Measurements from ENCODE around the gene TSPAN9. TPM values are rescaled to one million over a fixed set of nuclear protein-coding genes. Genes with fewer than 3 reads are reported as not detected.

The TSPAN9 gene
- total RNA-seq, 1 donor from 2014 or later = 109 TPM

- no peak overlapping the region for H3K4me3 ChIP-seq
- no peak for TF ChIP-seq CTCF (IDR thresholded peaks at IDR 0.05)
- no peaks in the 10 kb centered on the region for H3K9me3 ChIP-seq
- no peaks in the 10 kb centered on the region for H3K36me3 ChIP-seq
- intact Hi-C loops (cut with DNase I) = loop anchor here (5.0 kb wide), 1 partner anchor 139 kb away; the partner anchor contains the start of gene TSPAN9
- H3K4me1 ChIP-seq = peaks cover 17 to 31% of the 10 kb centered on the region in 2 donors
- H3K27me3 ChIP-seq = no peaks in the 10 kb centered on the region
- peak overlapping the region; percentile 90 to 95 for H3K27ac ChIP-seq
- DNase-seq (ENCODE audit: low spot score in 2 of 2) = no peak
Measured at GRCh38 chr12:3216097-3216496, 138.9 kb downstream of the TSPAN9 start.

- no peak for TF ChIP-seq CTCF (IDR thresholded peaks at IDR 0.05)
- DNase-seq (ENCODE audit: low spot score in 2 of 2) = peak; percentile 75 to 89
- Histone ChIP-seq H3K36me3 (no peaks in the 10 kb centered on the region), H3K4me1 (peaks cover 17 to 31% of the 10 kb centered on the region in 2 donors), H3K27me3 (no peaks in the 10 kb centered on the region), H3K27ac (peak overlapping the region; percentile 90 to 95), H3K9me3 (no peaks in the 10 kb centered on the region), H3K4me3 (no peak overlapping the region)
- intact Hi-C loops (cut with DNase I) = loop anchor here (1.0 to 5.0 kb wide), 3 partner anchors 33 to 140 kb away; partner anchors contain the start of gene TSPAN9
Measured at GRCh38 chr12:3216726-3217682, 139.8 kb downstream of the TSPAN9 start.

GRCh38 chr12:3217683-3218079 lies 140.5 kb downstream of the TSPAN9 start:
- Histone ChIP-seq H3K9me3 (no peaks in the 10 kb centered on the region), H3K4me3 (no peak overlapping the region), H3K27ac (peak overlapping the region; percentile 90 to 95), H3K27me3 (no peaks in the 10 kb centered on the region), H3K4me1 (peaks cover 17 to 31% of the 10 kb centered on the region in 2 donors), H3K36me3 (no peaks in the 10 kb centered on the region)
- no peak for TF ChIP-seq CTCF (IDR thresholded peaks at IDR 0.05)
- intact Hi-C loops (cut with DNase I) = loop anchor here (1.0 to 5.0 kb wide), 3 partner anchors 33 to 140 kb away; partner anchors contain the start of gene TSPAN9
- DNase-seq (ENCODE audit: low spot score in 2 of 2) = no peak

- peak; percentile 76 to 92 for DNase-seq (ENCODE audit: low spot score in 2 of 2)
- H3K4me3 ChIP-seq = peak overlapping the region in 1 of 2 donors; percentile 12
- peaks cover 17 to 31% of the 10 kb centered on the region in 2 donors for H3K4me1 ChIP-seq
- H3K27me3 ChIP-seq = no peaks in the 10 kb centered on the region
- no peaks in the 10 kb centered on the region for H3K36me3 ChIP-seq
- no peaks in the 10 kb centered on the region for H3K9me3 ChIP-seq
- H3K27ac ChIP-seq = peak overlapping the region; percentile 90 to 95
- intact Hi-C loops (cut with DNase I) = loop anchor here (5.0 kb wide), 1 partner anchor 141 kb away; the partner anchor contains the start of gene TSPAN9
- TF ChIP-seq CTCF (IDR thresholded peaks at IDR 0.05) = no peak
Measured at GRCh38 chr12:3218228-3219171, 141.3 kb downstream of the TSPAN9 start.

- no peak for DNase-seq (ENCODE audit: low spot score in 2 of 2)
- H3K36me3 ChIP-seq = no peaks in the 10 kb centered on the region
- H3K4me3 ChIP-seq = peak overlapping the region in 1 of 2 donors; percentile 12
- H3K4me1 ChIP-seq = peaks cover 17 to 31% of the 10 kb centered on the region in 2 donors
- H3K27ac ChIP-seq = peak overlapping the region; percentile 90 to 95
- H3K9me3 ChIP-seq = no peaks in the 10 kb centered on the region
- intact Hi-C loops (cut with DNase I) = loop anchor here (5.0 kb wide), 1 partner anchor 142 kb away; the partner anchor contains the start of gene TSPAN9
- no peak for TF ChIP-seq CTCF (IDR thresholded peaks at IDR 0.05)
- no peaks in the 10 kb centered on the region for H3K27me3 ChIP-seq
Measured at GRCh38 chr12:3219233-3219632, 142.1 kb downstream of the TSPAN9 start.

All from ascending aorta (tissue), 2 donors.